Astrocyte (in vitro differentiated cells and primary cell): Measurements from ENCODE around the gene COL5A2. TPM values are rescaled to one million over a fixed set of nuclear protein-coding genes. Genes with fewer than 3 reads are reported as not detected.

ENCODE experiments used
- DNase-seq: peaks from one replicate; pipeline ENCODE4 v3.0.0-alpha.2; 2010; ENCODE audit warnings: low read depth
- FAIRE-seq: peaks from 2 replicates; lab custom pipeline; 2011; peaks lifted over from hg19 to GRCh38; lab: Jason Lieb, UNC
- H2AFZ ChIP-seq: 2 replicates; pipeline ENCODE4 v1.6.0; 2012; ENCODE audit warnings: low read depth, low read length, inconsistent platforms
- H3K27ac ChIP-seq: 2 replicates; pipeline ENCODE4 v1.5.1; 2011; ENCODE audit warnings: low read depth, low read length, inconsistent platforms
- H3K27me3 ChIP-seq: 2 replicates; pipeline ENCODE4 v1.6.0; 2011; ENCODE audit warnings: low read length, inconsistent platforms; ENCODE audit not compliant: insufficient read depth
- H3K36me3 ChIP-seq: 2 replicates; pipeline ENCODE4 v1.5.1; 2011; ENCODE audit warnings: low read length, inconsistent platforms; ENCODE audit not compliant: insufficient read depth
- H3K4me1 ChIP-seq: 2 replicates; pipeline ENCODE4 v1.5.1; 2011; ENCODE audit warnings: low read length, inconsistent platforms; ENCODE audit not compliant: insufficient read depth
- H3K4me2 ChIP-seq: 2 replicates; pipeline ENCODE4 v1.6.0; 2012; ENCODE audit warnings: low read length, inconsistent platforms
- H3K4me3 ChIP-seq: 2 replicates; pipeline ENCODE4 v1.5.1; 2011; ENCODE audit warnings: low read depth, mild to moderate bottlenecking, low read length, inconsistent platforms; ENCODE audit not compliant: insufficient read depth
- H3K79me2 ChIP-seq: 2 replicates; pipeline ENCODE4 v1.6.0; 2012; ENCODE audit warnings: mild to moderate bottlenecking, low read length, inconsistent platforms; ENCODE audit not compliant: insufficient read depth
- H3K9ac ChIP-seq: 2 replicates; pipeline ENCODE4 v1.6.0; 2012; ENCODE audit warnings: mild to moderate bottlenecking, low read length, inconsistent platforms
- H3K9me3 ChIP-seq: 2 replicates; pipeline ENCODE4 v1.5.1; 2012; ENCODE audit warnings: low read depth, mild to moderate bottlenecking, low read length, inconsistent platforms; ENCODE audit not compliant: insufficient read depth
- H4K20me1 ChIP-seq: 2 replicates; pipeline ENCODE4 v1.6.0; 2012; ENCODE audit warnings: low read length, inconsistent platforms; ENCODE audit not compliant: insufficient read depth
- H3K27ac Mint-ChIP-seq: one replicate; pipeline ENCODE4 v1.8.0; 2021; ENCODE audit warnings: mild to moderate bottlenecking, mixed read lengths; ENCODE audit not compliant: unreplicated experiment
- H3K27me3 Mint-ChIP-seq: one replicate; pipeline ENCODE4 v1.8.0; 2021; ENCODE audit warnings: low read depth, mixed read lengths; ENCODE audit not compliant: unreplicated experiment
- H3K36me3 Mint-ChIP-seq: one replicate; pipeline ENCODE4 v1.8.0; 2021; ENCODE audit warnings: low read depth, mixed read lengths; ENCODE audit not compliant: unreplicated experiment
- H3K4me1 Mint-ChIP-seq: one replicate; pipeline ENCODE4 v1.8.0; 2021; ENCODE audit warnings: low read depth, mixed read lengths; ENCODE audit not compliant: unreplicated experiment
- H3K4me3 Mint-ChIP-seq: one replicate; pipeline ENCODE4 v1.8.0; 2021; ENCODE audit warnings: mild to moderate bottlenecking, moderate library complexity, mixed read lengths; ENCODE audit not compliant: unreplicated experiment
- H3K9me3 Mint-ChIP-seq: one replicate; pipeline ENCODE4 v1.8.0; 2021; ENCODE audit warnings: mild to moderate bottlenecking, mixed read lengths; ENCODE audit not compliant: unreplicated experiment
- CTCF ChIP-seq: IDR thresholded peaks from 2 replicates; pipeline ENCODE4 v1.5.1; 2011; ENCODE audit warnings: low read depth, mild to moderate bottlenecking, inconsistent platforms, low read length, moderate library complexity; ENCODE audit not compliant: insufficient read depth
- EZH2 ChIP-seq: IDR thresholded peaks from 2 replicates; pipeline ENCODE4 v1.6.1; 2012; ENCODE audit warnings: mild to moderate bottlenecking, low read length, inconsistent platforms; ENCODE audit not compliant: insufficient read depth
- total RNA-seq: library from RNA; stranded (reverse); gene quantifications from 2 replicates; pipeline ENCODE4 v1.2.1, GENCODE V29; 2021

Gene COL5A2
- total RNA-seq, 1 donor from 2014 or later: 429 TPM

- Histone ChIP-seq H3K27ac (no peak overlapping the region), H3K9ac (no peak overlapping the region), H3K4me2 (peak overlapping the region; percentile 1), H3K4me1 (peaks cover 6% of the 10 kb centered on the region), H4K20me1 (peaks cover 68% of the 10 kb centered on the region), H3K4me3 (no peak overlapping the region), H3K36me3 (peaks cover 30% of the 10 kb centered on the region), H3K9me3 (no peaks in the 10 kb centered on the region), H3K79me2 (peaks cover 99% of the 10 kb centered on the region), H2AFZ (no peak overlapping the region), H3K27me3 (no peaks in the 10 kb centered on the region)
- FAIRE-seq (no peak), DNase-seq (no peak)
- Mint-ChIP-seq H3K4me3 (no peak overlapping the region), H3K9me3 (no peaks in the 10 kb centered on the region), H3K36me3 (no peaks in the 10 kb centered on the region), H3K27me3 (no peaks in the 10 kb centered on the region), H3K4me1 (peaks cover 6% of the 10 kb centered on the region), H3K27ac (no peak overlapping the region)
- TF ChIP-seq CTCF: no peak
- TF ChIP-seq EZH2: no peak
These were observed 7.5 kb downstream of the COL5A2 start for GRCh38 chr2:189171956-189172609.

- peak overlapping the region; percentile 10 for H3K27ac Mint-ChIP-seq
- Histone ChIP-seq H3K27me3 (no peaks in the 10 kb centered on the region), H3K79me2 (peaks cover 97% of the 10 kb centered on the region), H3K4me1 (peaks cover 21% of the 10 kb centered on the region), H3K4me3 (no peak overlapping the region), H3K4me2 (no peak overlapping the region), H4K20me1 (peaks cover 63% of the 10 kb centered on the region), H3K36me3 (peaks cover 21% of the 10 kb centered on the region), H2AFZ (no peak overlapping the region), H3K27ac (no peak overlapping the region), H3K9ac (no peak overlapping the region), H3K9me3 (no peaks in the 10 kb centered on the region)
- H3K4me3 Mint-ChIP-seq: no peak overlapping the region
- H3K9me3 Mint-ChIP-seq: no peaks in the 10 kb centered on the region
- no peaks in the 10 kb centered on the region for H3K27me3 Mint-ChIP-seq
- FAIRE-seq (peak; percentile 17), DNase-seq (no peak)
- TF ChIP-seq CTCF (no peak), EZH2 (no peak)
- no peaks in the 10 kb centered on the region for H3K36me3 Mint-ChIP-seq
- H3K4me1 Mint-ChIP-seq: peaks cover 27% of the 10 kb centered on the region
These were observed 10.6 kb downstream of the COL5A2 start for GRCh38 chr2:189168856-189169499.
